Neural crest cell (in vitro differentiated cells): ENCODE data around the gene GNG8. TPM values are rescaled to one million over a fixed set of nuclear protein-coding genes. Genes with fewer than 3 reads are reported as not detected.

ENCODE experiments used
- DNase-seq: peaks from one replicate; pipeline ENCODE4 v3.0.0; 2021; ENCODE audit warnings: low read depth, mixed read lengths, low spot score
- H3K27ac Mint-ChIP-seq: one replicate; pipeline ENCODE4 v1.8.0; 2021; ENCODE audit warnings: mild to moderate bottlenecking, mixed read lengths; ENCODE audit not compliant: unreplicated experiment
- H3K27me3 Mint-ChIP-seq: 2 replicates; pipeline ENCODE4 v1.8.0; 2021; ENCODE audit warnings: low read depth, mild to moderate bottlenecking, mixed read lengths
- H3K36me3 Mint-ChIP-seq: 2 replicates; pipeline ENCODE4 v1.8.0; 2021; ENCODE audit warnings: low read depth, mild to moderate bottlenecking, mixed read lengths
- H3K4me1 Mint-ChIP-seq: 2 replicates; pipeline ENCODE4 v1.8.0; 2021; ENCODE audit warnings: mixed read lengths
- H3K4me3 Mint-ChIP-seq: one replicate; pipeline ENCODE4 v1.8.0; 2021; ENCODE audit warnings: mild to moderate bottlenecking, mixed read lengths
- H3K9me3 Mint-ChIP-seq: 2 replicates; pipeline ENCODE4 v1.8.0; 2021; ENCODE audit warnings: mixed read lengths
- total RNA-seq: library from RNA; stranded (reverse); gene quantifications from 2 replicates; pipeline ENCODE4 v1.2.1, GENCODE V29; 2021
- TF ChIP-seq, protein P1 (sequence below): fragments of 200-600 bp; sonication (generic); conservative IDR thresholded peaks from 2 replicates; pipeline ENCODE4 v1.5.0; 2021; ENCODE audit warnings: antibody characterized with exemption, mild to moderate bottlenecking

Gene GNG8
- total RNA-seq, 1 donor from 2014 or later, result not detected

DNA sequence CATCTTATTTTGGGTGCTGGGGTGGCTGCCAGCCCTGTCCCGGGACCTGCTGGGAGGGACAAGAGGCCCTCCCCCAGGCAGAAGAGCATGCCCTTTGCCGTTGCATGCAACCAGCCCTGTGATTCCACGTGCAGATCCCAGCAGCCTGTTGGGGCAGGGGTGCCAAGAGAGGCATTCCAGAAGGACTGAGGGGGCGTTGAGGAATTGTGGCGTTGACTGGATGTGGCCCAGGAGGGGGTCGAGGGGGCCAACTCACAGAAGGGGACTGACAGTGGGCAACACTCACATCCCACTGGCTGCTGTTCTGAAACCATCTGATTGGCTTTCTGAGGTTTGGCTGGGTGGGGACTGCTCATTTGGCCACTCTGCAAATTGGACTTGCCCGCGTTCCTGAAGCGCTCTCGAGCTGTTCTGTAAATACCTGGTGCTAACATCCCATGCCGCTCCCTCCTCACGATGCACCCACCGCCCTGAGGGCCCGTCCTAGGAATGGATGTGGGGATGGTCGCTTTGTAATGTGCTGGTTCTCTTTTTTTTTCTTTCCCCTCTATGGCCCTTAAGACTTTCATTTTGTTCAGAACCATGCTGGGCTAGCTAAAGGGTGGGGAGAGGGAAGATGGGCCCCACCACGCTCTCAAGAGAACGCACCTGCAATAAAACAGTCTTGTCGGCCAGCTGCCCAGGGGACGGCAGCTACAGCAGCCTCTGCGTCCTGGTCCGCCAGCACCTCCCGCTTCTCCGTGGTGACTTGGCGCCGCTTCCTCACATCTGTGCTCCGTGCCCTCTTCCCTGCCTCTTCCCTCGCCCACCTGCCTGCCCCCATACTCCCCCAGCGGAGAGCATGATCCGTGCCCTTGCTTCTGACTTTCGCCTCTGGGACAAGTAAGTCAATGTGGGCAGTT is 26.2 kb downstream of the GNG8 start:
- TF ChIP-seq, protein P1, sequence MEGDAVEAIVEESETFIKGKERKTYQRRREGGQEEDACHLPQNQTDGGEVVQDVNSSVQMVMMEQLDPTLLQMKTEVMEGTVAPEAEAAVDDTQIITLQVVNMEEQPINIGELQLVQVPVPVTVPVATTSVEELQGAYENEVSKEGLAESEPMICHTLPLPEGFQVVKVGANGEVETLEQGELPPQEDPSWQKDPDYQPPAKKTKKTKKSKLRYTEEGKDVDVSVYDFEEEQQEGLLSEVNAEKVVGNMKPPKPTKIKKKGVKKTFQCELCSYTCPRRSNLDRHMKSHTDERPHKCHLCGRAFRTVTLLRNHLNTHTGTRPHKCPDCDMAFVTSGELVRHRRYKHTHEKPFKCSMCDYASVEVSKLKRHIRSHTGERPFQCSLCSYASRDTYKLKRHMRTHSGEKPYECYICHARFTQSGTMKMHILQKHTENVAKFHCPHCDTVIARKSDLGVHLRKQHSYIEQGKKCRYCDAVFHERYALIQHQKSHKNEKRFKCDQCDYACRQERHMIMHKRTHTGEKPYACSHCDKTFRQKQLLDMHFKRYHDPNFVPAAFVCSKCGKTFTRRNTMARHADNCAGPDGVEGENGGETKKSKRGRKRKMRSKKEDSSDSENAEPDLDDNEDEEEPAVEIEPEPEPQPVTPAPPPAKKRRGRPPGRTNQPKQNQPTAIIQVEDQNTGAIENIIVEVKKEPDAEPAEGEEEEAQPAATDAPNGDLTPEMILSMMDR, result no peak
- Mint-ChIP-seq H3K4me1 (peaks cover 10% of the 10 kb centered on the region), H3K9me3 (no peaks in the 10 kb centered on the region), H3K4me3 (no peak overlapping the region), H3K36me3 (peaks cover 9% of the 10 kb centered on the region), H3K27ac (no peak overlapping the region), H3K27me3 (no peaks in the 10 kb centered on the region)
- DNase-seq, result no peak

DNA sequence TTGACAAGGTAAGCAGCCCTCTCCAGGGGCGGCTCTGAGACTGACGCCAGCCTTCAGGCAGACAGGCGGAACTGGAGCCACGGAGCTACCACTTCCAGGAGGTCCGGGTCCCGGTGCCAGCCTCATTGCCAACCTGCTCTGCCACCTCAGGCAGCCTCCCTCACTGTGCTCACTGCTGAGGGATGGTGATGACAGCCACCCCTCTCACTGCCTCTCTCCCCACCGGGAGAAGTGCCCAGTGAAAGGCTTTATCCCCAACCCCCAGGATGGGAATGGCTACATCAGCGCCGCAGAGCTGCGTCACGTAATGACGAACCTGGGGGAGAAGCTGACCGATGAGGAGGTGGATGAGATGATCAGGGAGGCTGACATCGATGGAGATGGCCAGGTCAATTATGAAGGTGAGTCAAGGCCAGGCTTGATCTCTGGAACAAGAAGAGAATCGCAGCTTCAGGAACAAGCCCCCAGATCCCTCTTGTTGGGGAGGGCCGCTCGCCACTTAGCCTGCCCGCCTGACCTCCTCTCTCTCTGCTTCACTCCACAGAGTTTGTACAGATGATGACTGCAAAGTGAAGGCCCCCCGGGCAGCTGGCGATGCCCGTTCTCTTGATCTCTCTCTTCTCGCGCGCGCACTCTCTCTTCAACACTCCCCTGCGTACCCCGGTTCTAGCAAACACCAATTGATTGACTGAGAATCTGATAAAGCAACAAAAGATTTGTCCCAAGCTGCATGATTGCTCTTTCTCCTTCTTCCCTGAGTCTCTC is 27.2 kb downstream of the GNG8 start:
- peak overlapping the region; percentile 47 for H3K4me3 Mint-ChIP-seq
- no peak for DNase-seq
- H3K36me3 Mint-ChIP-seq, result peaks cover 9% of the 10 kb centered on the region
- TF ChIP-seq, protein P1, result no peak
- no peaks in the 10 kb centered on the region for H3K27me3 Mint-ChIP-seq
- H3K9me3 Mint-ChIP-seq, result no peaks in the 10 kb centered on the region
- H3K4me1 Mint-ChIP-seq, result peaks cover 3% of the 10 kb centered on the region
- H3K27ac Mint-ChIP-seq, result peak overlapping the region; percentile 7

DNA sequence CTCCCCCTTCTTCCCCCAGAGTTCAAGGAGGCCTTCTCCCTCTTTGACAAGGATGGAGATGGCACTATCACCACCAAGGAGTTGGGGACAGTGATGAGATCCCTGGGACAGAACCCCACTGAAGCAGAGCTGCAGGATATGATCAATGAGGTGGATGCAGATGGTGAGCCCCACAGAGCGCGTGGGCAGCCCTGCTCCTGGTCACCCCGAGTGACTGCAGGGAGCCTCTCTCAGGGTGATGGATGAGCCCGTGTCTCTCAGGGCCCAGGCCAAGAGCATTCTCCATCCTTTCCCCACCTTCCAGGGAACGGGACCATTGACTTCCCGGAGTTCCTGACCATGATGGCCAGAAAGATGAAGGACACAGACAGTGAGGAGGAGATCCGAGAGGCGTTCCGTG is 27.8 kb downstream of the GNG8 start:
- no peak overlapping the region for H3K4me3 Mint-ChIP-seq
- peaks cover 9% of the 10 kb centered on the region for H3K4me1 Mint-ChIP-seq
- no peaks in the 10 kb centered on the region for H3K9me3 Mint-ChIP-seq
- peaks cover 9% of the 10 kb centered on the region for H3K36me3 Mint-ChIP-seq
- no peaks in the 10 kb centered on the region for H3K27me3 Mint-ChIP-seq
- no peak overlapping the region for H3K27ac Mint-ChIP-seq
- DNase-seq, result no peak
- TF ChIP-seq, protein P1, result no peak

GRCh38 chr19:46607448-46607841 is 28.6 kb downstream of the GNG8 start:
- H3K9me3 Mint-ChIP-seq, result no peaks in the 10 kb centered on the region
- TF ChIP-seq, protein P1, result no peak
- no peak overlapping the region for H3K27ac Mint-ChIP-seq
- H3K36me3 Mint-ChIP-seq, result peaks cover 9% of the 10 kb centered on the region
- H3K27me3 Mint-ChIP-seq, result no peaks in the 10 kb centered on the region
- H3K4me3 Mint-ChIP-seq, result peak overlapping the region; percentile 38
- DNase-seq, result no peak
- H3K4me1 Mint-ChIP-seq, result peaks cover 16% of the 10 kb centered on the region

DNA sequence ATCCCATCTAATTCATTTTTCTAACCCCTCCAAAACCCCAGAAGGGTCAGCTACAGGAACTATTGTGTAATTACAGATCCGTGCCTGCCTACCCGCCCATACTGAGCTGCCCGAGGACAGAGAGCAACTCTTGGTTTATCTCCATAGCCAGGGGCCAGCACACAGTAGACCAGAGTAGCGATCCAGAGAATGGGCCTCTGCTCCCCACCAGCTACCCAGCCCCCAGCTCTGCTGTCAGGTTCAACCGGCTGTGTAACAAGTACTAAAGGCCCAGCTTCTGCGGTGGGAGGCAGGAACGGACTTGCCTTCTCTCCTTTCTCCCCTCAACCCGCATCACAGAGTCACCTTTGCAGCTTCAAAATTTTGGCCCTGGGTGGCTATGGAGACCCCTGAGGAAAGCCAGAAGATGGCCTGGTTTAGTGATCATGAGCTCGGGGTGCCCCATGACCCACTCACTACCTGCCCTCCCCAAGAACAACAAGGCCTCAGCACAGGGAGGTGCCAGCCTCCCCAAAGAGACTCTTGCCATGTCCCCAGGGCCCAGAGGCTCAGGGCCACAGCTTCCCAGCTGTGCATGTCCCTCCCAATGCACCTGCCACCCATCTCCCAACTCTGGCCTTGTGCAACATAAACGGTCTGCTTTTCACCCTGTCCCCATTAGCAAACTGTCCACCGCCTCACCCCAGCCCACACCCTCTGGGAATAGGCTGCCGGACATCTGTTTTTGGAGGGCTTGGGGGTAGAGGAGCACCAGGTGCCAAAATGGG is 29.1 kb downstream of the GNG8 start:
- H3K4me3 Mint-ChIP-seq, result peak overlapping the region; percentile 42
- no peaks in the 10 kb centered on the region for H3K27me3 Mint-ChIP-seq
- H3K9me3 Mint-ChIP-seq, result no peaks in the 10 kb centered on the region
- TF ChIP-seq, protein P1, result no peak
- peaks cover 9% of the 10 kb centered on the region for H3K36me3 Mint-ChIP-seq
- DNase-seq, result no peak
- H3K4me1 Mint-ChIP-seq, result peaks cover 22% of the 10 kb centered on the region
- no peak overlapping the region for H3K27ac Mint-ChIP-seq
